GM10847 (cell line): ENCODE measurements around the gene DNAI2.

Source experiments
- POLR2A ChIP-seq: IDR thresholded peaks from 2 replicates; pipeline ENCODE4 v1.6.1; 2011; ENCODE audit not compliant: insufficient read length; ENCODE audit errors: extremely low read depth

Gene DNAI2

GRCh38 chr17:74334393-74335039 lies 60.5 kb downstream of the DNAI2 start:
- no peak for TF ChIP-seq POLR2A

DNA sequence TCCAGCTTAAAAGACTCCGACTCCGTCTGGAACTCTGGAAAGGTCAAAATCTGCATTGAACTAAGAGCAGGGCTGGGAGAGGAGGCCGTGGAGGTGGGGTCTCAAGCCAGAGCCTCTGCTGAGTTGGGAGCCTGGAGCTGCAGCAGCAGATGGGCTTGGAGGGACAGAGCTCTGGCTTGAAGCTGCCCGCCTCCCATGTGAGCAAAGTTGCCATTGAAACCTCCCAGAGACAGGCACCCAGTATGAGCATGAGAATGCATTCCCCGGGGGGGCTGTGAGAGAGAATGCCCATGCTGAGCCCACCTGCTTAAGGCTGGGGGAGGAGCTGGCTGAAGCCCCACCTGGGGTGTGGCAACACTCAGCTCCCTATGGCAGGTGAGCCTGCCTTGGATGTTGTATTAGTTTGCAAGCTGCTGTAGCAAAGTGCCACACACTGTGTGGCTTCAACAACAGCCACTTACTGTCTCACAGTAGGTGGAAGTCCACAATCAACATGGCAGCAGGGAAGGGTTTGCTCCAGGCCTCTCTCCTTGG lies 61.6 kb downstream of the DNAI2 start:
- TF ChIP-seq POLR2A, result no peak

GRCh38 chr17:74336307-74336706 lies 62.3 kb downstream of the DNAI2 start:
- TF ChIP-seq POLR2A, result no peak

DNA sequence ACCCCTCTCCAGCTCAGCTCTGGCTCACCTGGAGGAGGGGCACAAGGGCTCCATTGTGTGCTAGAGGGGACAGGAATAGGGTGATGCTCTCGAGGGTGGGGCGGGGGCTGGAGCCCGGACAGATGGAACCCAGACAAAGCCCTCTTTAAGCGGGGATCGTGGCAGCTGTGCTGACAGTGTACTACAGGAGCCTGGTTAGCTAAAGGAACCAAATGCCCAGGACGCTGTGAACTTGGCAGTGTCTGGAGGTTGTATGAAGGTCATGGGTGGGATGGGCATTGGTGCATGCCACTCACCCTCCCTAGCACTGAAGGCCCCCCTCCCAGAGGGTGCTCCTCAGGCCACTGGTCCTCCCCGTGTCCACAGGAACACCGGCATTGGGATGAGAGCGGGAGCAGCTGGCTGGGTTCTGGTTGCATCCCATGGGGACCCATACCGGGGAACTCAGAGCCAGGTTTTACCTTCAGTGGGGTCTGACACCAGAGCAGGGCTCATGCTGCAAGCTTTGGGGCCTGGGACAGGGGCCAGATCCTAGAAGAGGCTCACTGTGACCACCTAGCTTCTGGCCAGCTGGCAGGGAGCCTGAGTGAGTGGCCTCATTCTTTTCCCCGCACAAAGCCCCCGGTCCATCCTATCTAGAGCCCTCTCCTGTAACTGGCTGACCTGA lies 63.9 kb downstream of the DNAI2 start:
- no peak for TF ChIP-seq POLR2A

- no peak for TF ChIP-seq POLR2A
Observed at GRCh38 chr17:74339537-74340195, 65.6 kb downstream of the DNAI2 start.

- no peak for TF ChIP-seq POLR2A
Observed at GRCh38 chr17:74340470-74341023, 66.5 kb downstream of the DNAI2 start.

- no peak for TF ChIP-seq POLR2A
Observed at GRCh38 chr17:74342224-74342623, 68.2 kb downstream of the DNAI2 start.

DNA sequence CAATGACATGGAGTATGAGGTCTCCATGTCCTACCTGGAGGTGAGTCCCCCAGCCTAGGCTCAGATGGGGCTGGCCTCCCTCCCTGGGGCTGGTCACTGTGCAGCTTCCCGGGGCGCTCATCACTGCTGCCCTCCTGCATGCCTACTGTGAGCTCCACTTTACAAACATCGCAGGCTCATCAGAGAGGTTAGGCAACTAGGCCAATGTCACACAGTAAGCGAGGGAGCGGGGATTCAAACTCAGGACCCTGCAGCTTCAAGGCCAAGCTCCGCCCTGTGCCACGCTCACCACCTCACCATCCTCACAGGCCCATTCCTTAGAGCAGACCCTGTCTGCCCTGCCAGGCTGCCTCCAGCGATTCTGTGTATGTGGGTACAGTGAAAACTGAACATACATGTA lies 69.1 kb downstream of the DNAI2 start:
- TF ChIP-seq POLR2A, result no peak

- TF ChIP-seq POLR2A, result no peak
Observed at GRCh38 chr17:74343526-74344284, 69.7 kb downstream of the DNAI2 start.

DNA sequence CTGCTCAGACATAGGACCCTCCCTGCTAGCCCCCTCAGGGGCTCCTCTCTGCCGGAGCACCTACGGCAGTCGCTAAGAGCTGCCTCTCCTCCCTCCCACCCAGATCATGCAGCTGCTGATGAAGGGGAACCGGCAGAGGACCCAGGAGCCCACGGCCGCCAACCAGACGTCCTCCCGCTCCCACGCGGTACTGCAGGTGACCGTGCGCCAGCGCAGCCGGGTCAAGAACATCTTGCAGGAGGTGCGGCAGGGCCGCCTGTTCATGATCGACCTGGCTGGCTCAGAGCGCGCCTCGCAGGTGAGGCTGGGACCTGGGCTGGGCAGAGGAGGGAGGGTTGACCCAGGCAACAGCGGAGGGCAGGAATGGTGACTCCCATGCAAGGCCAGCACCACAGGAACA lies 70.6 kb downstream of the DNAI2 start:
- no peak for TF ChIP-seq POLR2A

DNA sequence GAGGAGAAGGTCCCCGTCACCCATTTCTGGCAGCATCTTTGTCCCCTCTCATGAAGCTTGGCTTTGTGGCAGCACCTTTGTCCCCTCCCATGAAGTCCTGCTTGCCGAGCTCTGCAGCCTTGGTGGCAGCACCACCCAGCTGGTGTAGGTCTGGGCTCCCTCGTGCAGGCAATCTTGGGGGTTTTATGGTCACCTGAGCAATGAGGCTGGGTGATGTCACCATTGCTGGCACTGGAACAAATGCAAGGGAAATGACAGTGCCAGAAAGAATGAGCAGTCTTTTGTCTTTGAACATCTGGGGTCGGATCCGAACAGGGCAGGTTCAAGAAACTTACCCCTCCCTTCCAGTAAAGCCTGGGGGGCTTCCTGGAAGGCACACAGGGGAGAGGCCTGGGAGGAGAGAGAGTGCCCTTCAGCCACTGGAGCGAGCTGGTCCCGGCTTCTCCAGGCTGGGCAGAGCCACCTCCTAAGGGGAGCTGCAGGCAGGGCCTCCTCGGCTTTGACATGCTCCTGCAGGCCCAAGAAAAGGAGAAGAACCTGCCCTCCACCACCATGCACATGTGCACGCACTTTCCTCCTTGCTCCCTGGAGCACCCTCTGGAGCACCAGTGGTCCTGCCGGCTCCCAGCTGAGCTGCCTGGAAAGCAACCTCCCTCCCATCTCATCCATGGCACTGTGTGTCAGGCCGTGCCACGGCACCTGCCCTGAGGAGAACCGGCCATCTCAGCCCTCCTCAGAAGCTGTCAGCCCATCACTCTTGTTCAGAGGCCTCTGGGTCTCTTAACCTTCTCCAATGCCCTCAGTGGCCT lies 71.6 kb downstream of the DNAI2 start:
- no peak for TF ChIP-seq POLR2A

- no peak for TF ChIP-seq POLR2A
Observed at GRCh38 chr17:74347646-74348045, 73.6 kb downstream of the DNAI2 start.

GRCh38 chr17:74349120-74349519 lies 75.1 kb downstream of the DNAI2 start:
- no peak for TF ChIP-seq POLR2A

GRCh38 chr17:74350486-74350885 lies 76.5 kb downstream of the DNAI2 start:
- TF ChIP-seq POLR2A, result no peak
